ENCODE measurements around the gene SEC14L3.

SEC14L3 gene

GRCh38 chr22:30441088-30441487, 30.7 kb downstream of the SEC14L3 start:
- DNase-seq: no peak

DNA sequence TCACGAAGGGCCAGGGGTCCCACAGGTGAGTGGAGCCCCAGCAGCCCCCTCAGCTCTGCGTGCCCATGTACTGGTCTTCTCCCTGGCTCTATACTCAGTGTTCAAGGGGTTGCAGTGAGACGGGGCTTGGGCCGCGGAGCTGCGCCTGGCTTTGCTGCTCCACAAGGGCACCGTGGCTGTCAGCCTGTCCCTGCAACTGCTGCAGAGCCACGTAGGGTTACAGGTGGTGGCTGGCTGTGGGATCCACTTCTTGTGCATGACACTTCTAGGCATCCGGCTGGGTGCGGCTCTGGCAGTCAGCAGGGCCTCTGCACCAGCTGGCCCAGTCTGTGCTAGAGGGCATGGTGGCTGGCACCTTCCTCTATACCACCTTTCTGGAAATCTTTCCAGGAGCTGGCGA, 32.0 kb downstream of the SEC14L3 start:
- no peak for DNase-seq

- DNase-seq: no peak
These were observed 32.6 kb downstream of the SEC14L3 start for GRCh38 chr22:30439226-30439625.

GRCh38 chr22:30438559-30438958, 33.3 kb downstream of the SEC14L3 start:
- no peak for DNase-seq

DNA sequence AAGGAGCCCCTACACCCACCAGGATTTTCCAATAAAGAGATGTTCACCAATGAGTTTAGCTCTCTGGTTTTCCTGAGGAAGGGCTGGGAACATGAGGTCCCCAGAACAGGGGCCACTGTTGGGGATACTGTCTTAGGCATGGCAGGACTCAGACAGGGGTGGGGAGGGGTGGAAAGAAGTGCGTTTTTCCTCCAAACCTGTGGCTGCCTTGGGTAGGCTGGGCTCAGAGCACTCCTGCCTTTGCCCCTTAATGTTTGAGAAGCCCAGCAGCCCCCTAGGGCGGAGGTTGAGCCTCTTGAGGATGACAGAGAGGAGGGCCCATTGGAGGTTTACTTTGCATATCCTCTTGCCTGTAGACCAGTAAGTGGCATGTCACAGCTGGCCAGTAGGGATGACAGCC, 35.6 kb downstream of the SEC14L3 start:
- DNase-seq: no peak

DNA sequence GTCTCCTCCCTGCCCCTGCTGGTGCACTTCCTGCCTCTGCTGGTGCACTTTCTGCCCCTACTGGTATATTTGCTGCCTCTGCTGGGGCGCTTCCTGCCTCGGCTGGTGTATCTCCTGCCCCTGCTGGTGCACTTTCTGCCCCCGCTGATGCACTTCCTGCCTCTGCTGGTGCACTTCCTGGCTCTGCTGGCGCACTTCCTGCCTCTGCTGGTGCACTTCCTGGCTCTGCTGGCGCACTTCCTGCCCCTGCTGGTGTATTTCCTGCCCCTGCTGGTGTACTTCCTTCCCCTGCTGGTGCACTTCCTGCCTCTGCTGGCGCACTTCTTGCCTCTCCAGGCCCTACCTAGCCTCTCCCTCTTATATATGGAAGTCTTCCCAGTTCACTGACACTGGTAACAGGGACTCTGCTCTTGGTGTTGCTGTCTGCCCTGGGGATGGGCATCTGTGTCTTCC, 36.1 kb downstream of the SEC14L3 start:
- DNase-seq: no peak

DNA sequence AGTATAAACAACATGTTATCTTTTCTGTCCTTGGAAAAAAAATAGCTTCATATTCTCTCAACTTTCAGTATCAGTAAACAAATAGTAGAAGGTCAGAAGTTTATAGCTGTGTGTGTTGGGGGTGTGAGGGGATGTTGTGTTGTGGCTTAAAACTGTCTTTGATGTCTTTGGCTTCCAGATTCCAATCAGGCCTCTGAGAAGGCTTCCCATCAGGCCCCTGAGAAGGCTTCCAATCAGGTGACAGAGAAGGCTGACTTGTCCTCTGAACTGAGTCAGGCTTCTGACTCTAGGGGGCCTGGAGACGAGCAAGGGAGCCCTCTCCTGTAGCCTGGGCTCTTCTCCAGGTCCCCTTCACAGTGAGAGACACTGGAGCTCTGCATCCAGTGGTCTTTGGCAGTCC, 37.0 kb downstream of the SEC14L3 start:
- no peak for DNase-seq

DNA sequence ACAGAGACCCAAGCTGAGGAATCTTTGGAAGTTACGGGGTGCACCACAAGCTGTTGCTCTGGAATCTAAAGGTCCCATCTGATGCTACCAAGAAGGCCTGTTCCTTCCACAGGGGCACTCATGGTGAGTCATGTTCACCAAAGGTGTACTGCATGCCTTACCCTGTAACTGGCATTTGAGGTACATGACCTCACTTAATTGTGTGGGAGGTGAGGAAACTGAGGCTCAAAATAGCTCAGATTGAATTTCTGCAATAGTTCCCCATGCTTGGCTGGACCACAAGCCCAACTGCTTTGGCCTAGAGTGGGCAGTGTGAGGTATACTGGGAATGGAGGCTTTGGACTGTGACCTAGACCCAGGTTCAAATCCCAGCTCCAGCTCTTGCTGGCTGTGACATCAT, 38.0 kb downstream of the SEC14L3 start:
- no peak for DNase-seq

GRCh38 chr22:30433227-30433626, 38.6 kb downstream of the SEC14L3 start:
- DNase-seq: no peak

- DNase-seq: no peak
These were observed 39.3 kb downstream of the SEC14L3 start for GRCh38 chr22:30432520-30432919.

DNA sequence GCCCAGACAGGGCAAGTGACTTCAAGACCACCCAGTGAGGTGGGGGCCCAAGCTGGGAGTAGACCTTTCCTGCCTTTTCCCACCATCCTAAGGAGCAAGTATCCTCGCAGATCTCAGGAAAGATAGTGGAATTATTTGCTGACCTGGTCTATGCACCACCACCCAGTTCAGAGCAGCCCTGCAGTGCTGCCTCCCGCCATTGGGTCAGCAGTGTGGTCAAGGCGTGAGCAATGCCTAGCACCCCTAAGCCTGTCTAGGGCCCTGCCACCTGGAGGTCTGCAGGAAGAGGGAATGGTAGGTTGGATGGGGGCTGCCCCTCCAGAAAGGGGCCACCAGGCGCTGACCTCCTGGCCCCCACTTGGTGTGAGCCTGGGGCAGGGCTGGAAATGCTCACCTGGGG, 39.7 kb downstream of the SEC14L3 start:
- no peak for DNase-seq

DNA sequence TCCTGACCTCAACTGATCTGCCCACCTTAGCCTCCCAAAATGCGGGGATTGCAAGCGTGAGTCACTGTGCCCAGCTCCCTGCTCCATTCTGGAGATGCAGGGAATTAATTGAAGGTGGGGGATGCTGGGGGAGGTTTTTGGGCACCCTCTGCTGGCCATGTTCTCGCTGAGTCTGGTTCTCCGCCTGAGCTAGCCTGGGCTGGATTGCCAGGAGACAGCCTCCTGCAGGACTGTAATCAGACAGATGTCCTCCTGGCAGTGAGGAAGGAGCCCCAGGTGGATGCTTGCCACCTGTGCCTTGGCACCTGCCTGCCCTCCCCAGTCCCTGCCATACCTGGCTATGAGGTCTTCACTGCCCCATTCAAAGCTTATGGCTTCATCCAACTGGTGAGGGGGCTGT, 40.9 kb downstream of the SEC14L3 start:
- no peak for DNase-seq

- DNase-seq: no peak
These were observed 41.9 kb downstream of the SEC14L3 start for GRCh38 chr22:30429887-30430286.

DNA sequence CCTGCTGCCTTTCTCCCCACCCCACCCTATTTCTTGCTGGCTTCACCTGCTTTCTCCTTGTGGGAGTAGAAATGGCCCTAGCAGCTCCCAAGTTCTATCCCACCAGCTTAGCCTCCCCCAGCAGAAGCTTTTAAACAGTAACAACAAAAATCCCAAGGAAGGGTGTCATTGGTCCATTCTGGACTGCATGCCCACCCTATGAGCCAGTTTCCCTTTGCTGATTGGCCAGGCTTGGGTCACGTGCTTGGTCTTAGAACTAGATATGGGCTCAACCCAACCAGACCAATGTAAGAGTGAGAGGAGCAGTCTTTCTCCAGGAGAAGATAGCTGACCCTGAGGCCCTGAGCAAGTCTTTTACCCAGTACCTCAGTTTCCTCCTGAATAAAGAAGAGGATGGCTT, 43.9 kb downstream of the SEC14L3 start:
- DNase-seq: no peak

GRCh38 chr22:30426388-30427353, 45.1 kb downstream of the SEC14L3 start:
- peak; percentile 29 to 34 for DNase-seq

GRCh38 chr22:30425616-30426387, 46.0 kb downstream of the SEC14L3 start, which contains the start of gene MTFP1:
Gene MTFP1, plus strand, starts transcription at chr22:30425768. Its CDS starts 112 bp downstream, at chr22:30425880.
- peak in 1 of 2 donors; percentile 15 for DNase-seq

DNA sequence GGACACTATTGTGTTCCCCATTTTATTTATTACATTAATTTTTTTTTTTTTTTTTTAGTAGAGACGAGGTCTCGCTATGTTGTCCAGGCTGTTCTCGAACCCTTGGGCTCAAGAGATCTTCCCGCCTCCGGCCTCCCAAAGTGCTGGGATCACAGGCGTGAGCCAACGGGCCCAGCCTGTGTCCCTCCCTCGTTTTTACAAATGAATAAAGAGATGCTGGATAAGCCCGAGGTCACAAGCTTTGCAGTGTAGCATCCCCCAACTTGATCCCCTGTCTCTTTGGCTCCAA, 46.5 kb downstream of the SEC14L3 start:
- no peak for DNase-seq

- no peak for DNase-seq
These were observed 47.1 kb downstream of the SEC14L3 start for GRCh38 chr22:30424534-30425326.

DNA sequence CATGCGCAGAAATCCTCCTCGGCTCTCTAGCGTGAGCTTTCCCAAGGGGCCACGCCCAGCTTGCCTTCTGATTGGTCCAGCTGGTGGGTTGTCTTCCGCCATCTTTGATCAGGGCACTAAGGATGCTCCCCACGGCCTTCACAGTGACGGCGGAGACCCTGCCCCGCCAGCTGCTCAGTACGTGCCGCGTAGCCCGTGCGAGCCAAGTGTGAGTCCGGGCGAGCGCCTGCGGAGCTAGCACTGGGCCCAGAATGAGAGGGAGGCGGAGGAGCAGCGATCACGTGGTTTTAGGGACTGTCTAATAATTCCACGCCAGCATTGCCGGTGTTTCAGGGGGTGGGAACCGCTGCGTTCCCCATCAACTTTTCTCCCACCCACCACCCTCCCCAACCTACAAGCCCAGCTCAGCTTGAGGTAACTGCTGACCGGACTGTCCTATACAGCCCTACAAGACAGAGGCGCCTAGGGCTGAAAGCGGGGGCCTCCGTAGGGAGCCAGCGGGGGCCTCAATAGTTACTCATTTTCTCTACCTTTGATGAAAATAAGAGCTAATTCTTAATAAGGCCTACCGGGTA, 47.8 kb downstream of the SEC14L3 start:
- peak; percentile 87 to 98 for DNase-seq

DNA sequence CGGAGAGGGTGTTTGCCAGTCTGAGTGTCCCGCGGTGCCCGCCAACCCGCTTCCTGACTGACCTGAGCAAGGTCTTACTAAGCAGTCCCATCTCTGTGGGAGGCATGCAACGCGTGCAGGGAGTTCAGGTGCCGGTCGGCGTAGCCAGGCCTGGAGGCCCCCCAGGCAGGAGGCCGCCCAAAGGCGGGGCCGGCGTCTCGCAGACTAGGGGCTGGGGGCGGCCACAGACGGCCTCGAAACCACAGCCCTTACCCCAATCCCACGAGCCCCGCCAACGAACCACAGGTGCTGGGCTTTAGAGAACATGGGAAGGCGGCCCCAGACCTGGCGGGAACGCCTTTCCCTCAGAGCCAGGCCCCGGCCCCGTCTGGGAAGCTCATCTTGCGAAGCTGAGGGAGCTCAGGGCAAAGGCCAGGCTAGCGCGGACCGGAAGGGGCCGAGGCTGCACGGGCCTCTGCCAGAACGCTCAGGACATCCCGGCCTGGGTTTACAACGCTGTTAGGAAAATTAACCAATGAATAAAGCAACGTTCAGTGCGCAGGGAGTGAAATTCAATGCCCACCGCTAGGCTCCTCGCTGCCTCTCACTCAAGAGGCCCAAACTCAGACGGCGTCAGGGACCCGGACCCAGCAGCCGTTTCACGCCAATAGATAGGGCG, 48.4 kb downstream of the SEC14L3 start:
- no peak for DNase-seq

GRCh38 chr22:30422481-30423300, 49.1 kb downstream of the SEC14L3 start:
- DNase-seq: peak in 1 of 2 donors; percentile 60

Data from bone marrow (tissue), 2 donors.